Measurements from ENCODE around the gene ADGRD1.

DNA sequence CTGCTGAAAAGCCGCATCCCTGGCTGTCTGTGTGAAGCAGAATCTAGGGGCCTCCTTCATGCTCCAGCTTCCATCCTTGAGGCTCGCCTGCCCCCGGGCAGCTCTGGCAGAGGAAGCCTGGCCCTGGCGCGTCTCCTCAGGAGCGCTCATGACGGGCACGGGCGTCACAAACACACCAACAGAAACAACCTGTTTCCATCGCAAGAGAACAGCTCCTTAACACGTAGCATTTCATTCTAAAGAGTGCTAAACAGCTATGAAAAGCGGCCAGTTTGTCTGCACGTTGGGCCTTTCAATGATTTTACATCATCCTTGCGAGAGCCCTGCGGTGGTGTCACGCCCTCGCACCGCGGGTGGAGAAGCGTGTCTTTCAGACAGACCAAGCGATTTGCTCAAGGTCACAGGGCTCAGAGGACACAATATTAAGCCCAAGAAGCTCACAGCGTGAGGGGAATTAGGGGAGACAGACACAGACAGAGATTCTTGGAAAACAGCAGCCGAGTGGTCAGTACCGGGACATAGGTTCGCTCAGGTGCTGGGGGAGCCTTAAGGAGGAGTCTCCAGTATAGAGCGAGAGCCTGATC lies 4.9 kb downstream of the ADGRD1 start:
- TF ChIP-seq POLR2AphosphoS5 (IDR thresholded peaks at IDR 0.05; ENCODE audit: borderline replicate concordance, low read depth, low read length): no peak
- TF ChIP-seq EZH2 (IDR thresholded peaks at IDR 0.05): no peak
- TF ChIP-seq FOXP2 (optimal IDR thresholded peaks at IDR 0.05; ENCODE audit: control extremely low read depth, extremely low read length, insufficient read depth): no peak

All from SK-N-MC (cell line).